A549 (cell line): ENCODE results near the gene CNTN1. TPM values are rescaled to one million over a fixed set of nuclear protein-coding genes. Genes with fewer than 3 reads are reported as not detected.

Experiments
- ATAC-seq, 2 experiments: fragments of 200-7000 bp in 1 of 2; fragments of >200 bp in 1 of 2; cut with Nextera tagmentation in 1 of 2; cut with Tn5 transposase in 1 of 2; 3 replicates each; pipeline versions ENCODE4 v1.8.0 to v1.9.1; 2018 to 2020; ENCODE audit warnings: mild to moderate bottlenecking in 1 of 2, moderate library complexity in 1 of 2
- CTCF ChIA-PET: fragments of 300-600 bp; sonication (Branson Sonifier 250); formaldehyde crosslinking; extraction: SDS; loops from one replicate; lab custom pipeline; 2021; ENCODE audit warnings: antibody characterized with exemption, inconsistent platforms; lab: Yijun Ruan, JAX
- POLR2A ChIA-PET: fragments of 350-600 bp; formaldehyde crosslinking; extraction: SDS; loops from one replicate; lab custom pipeline; 2021; ENCODE audit warnings: antibody characterized with exemption, inconsistent platforms; lab: Yijun Ruan, JAX
- DNase-seq, 2 experiments: peaks; one replicate each; pipeline versions ENCODE4 v3.0.0 to v3.0.0-alpha.2; 2011 to 2016; ENCODE audit warnings: low read depth in 1 of 2, low spot score in 1 of 2
- FAIRE-seq: peaks from 2 replicates; lab custom pipeline; 2011; peaks lifted over from hg19 to GRCh38; lab: Jason Lieb, UNC
- H3K27ac ChIP-seq, 2 experiments: fragments of >200 bp; sonication (Bioruptor Twin); formaldehyde crosslinking; 3 replicates each; pipeline ENCODE4 v1.5.1; 2016 to 2017
- H3K4me1 ChIP-seq: fragments of >200 bp; sonication (Bioruptor Twin); formaldehyde crosslinking; 3 replicates; pipeline ENCODE4 v1.6.1; 2016
- H3K4me2 ChIP-seq: fragments of >200 bp; sonication (Bioruptor Twin); formaldehyde crosslinking; 3 replicates; pipeline ENCODE4 v1.6.1; 2016
- H3K4me3 ChIP-seq: fragments of >200 bp; sonication (Bioruptor Twin); formaldehyde crosslinking; 3 replicates; pipeline ENCODE4 v1.5.1; 2016
- H3K9me3 ChIP-seq: fragments of >200 bp; sonication (Bioruptor Twin); formaldehyde crosslinking; 3 replicates; pipeline ENCODE4 v1.6.1; 2016
- ATOH8 ChIP-seq: fragments of 250-450 bp; sonication (Bioruptor Pico); IDR thresholded peaks from 2 replicates; pipeline ENCODE4 v1.5.0; 2020; ENCODE audit warnings: low read depth, mild to moderate bottlenecking, moderate library complexity
- BHLHE40 ChIP-seq: IDR thresholded peaks from 2 replicates; pipeline ENCODE4 v1.6.1; 2012; ENCODE audit warnings: low read depth, low read length, inconsistent platforms
- CBX8 ChIP-seq: fragments of 200-600 bp; sonication (generic); IDR thresholded peaks from 2 replicates; pipeline ENCODE4 v1.6.1; 2016
- CHD2 ChIP-seq: fragments of 150-350 bp; IDR thresholded peaks from 2 replicates; pipeline ENCODE4 v1.6.1; 2014; ENCODE audit warnings: low read length; ENCODE audit not compliant: partially characterized antibody
- E2F6 ChIP-seq: IDR thresholded peaks from 2 replicates; pipeline ENCODE4 v1.6.1; 2012; ENCODE audit warnings: low read depth, borderline replicate concordance
- ESRRA ChIP-seq: fragments of 150-350 bp; IDR thresholded peaks from 2 replicates; pipeline ENCODE4 v1.6.1; 2014; ENCODE audit warnings: mild to moderate bottlenecking, low read length, borderline replicate concordance
- FOSB ChIP-seq: fragments of 250-450 bp; sonication (Bioruptor Pico); IDR thresholded peaks from 2 replicates; pipeline ENCODE4 v1.5.0; 2020; ENCODE audit warnings: mild to moderate bottlenecking, moderate library complexity
- FOSL2 ChIP-seq, 2 experiments: fragments of 450-650 bp in 1 of 2; fragments of >200 bp in 1 of 2; sonication (Bioruptor Twin) in 1 of 2; formaldehyde crosslinking; IDR thresholded peaks; 2 replicates each; pipeline versions ENCODE4 v1.5.0 to v1.6.1; 2016 to 2020; ENCODE audit warnings: mild to moderate bottlenecking in 1 of 2, moderate library complexity in 1 of 2
- GATA3 ChIP-seq: IDR thresholded peaks from 2 replicates; pipeline ENCODE4 v1.6.1; 2012; ENCODE audit warnings: borderline replicate concordance
- HDAC2 ChIP-seq: fragments of 200-600 bp; sonication (generic); IDR thresholded peaks from 2 replicates; pipeline ENCODE4 v1.6.1; 2016
- HOXA7 ChIP-seq: fragments of 250-450 bp; sonication (Bioruptor Pico); IDR thresholded peaks from 2 replicates; pipeline ENCODE4 v1.5.0; 2020; ENCODE audit warnings: mild to moderate bottlenecking, moderate library complexity
- JUNB ChIP-seq: fragments of >200 bp; sonication (Bioruptor Twin); formaldehyde crosslinking; IDR thresholded peaks from 2 replicates; pipeline ENCODE4 v1.6.1; 2016
- MAFK ChIP-seq: fragments of 450-650 bp; IDR thresholded peaks from 2 replicates; pipeline ENCODE4 v1.6.1; 2014; ENCODE audit not compliant: partially characterized antibody
- MAX ChIP-seq: IDR thresholded peaks from 2 replicates; pipeline ENCODE4 v1.6.1; 2012
- MYC ChIP-seq: IDR thresholded peaks from 2 replicates; pipeline ENCODE4 v1.6.1; 2012; ENCODE audit warnings: mild to moderate bottlenecking, inconsistent platforms, low read length, improper control_type of control experiment, borderline replicate concordance
- NFE2L2 ChIP-seq: fragments of 150-350 bp; conservative IDR thresholded peaks from 2 replicates; pipeline ENCODE4 v1.6.1; 2014; ENCODE audit warnings: low read length
- NPAS2 ChIP-seq: fragments of 250-450 bp; sonication (Bioruptor Pico); IDR thresholded peaks from 2 replicates; pipeline ENCODE4 v1.8.0; 2022; ENCODE audit warnings: mild to moderate bottlenecking, moderate library complexity, borderline replicate concordance
- RFX5 ChIP-seq: fragments of 450-650 bp; IDR thresholded peaks from 2 replicates; pipeline ENCODE4 v1.7.1; 2014; ENCODE audit warnings: antibody characterized with exemption, mild to moderate bottlenecking, moderate library complexity
- RNF2 ChIP-seq: fragments of 200-600 bp; sonication (generic); IDR thresholded peaks from 2 replicates; pipeline ENCODE4 v1.6.1; 2016; ENCODE audit warnings: low read depth, mild to moderate bottlenecking, antibody characterized with exemption, moderate library complexity, borderline replicate concordance
- WGBS: methylation state at CpG from one replicate; pipeline ENCODE4 v1.1.6; 2017; ENCODE audit errors: missing lambda C conversion rate; 5-methylcytosine and 5-hydroxymethylcytosine counted together
- polyA plus RNA-seq, 4 experiments: library from polyadenylated mRNA; depleted of rRNA in 3 of 4; stranded (reverse); fragments of >200 nt; fragmentation: RNase III in 1 of 4; extraction: RNeasy Plus Mini Kit Qiagen cat#74134 plus additional on column Dnase treatment in 1 of 4; gene quantifications; 2 replicates in 3 of 4; 3 replicates in 1 of 4; pipeline ENCODE4 v1.2.3, GENCODE V29; 2011 to 2017

CNTN1 gene
- polyA plus RNA-seq, 2 of the 4 experiments (the other 2 are of a cell fraction): 69.7 to 175 TPM

DNA sequence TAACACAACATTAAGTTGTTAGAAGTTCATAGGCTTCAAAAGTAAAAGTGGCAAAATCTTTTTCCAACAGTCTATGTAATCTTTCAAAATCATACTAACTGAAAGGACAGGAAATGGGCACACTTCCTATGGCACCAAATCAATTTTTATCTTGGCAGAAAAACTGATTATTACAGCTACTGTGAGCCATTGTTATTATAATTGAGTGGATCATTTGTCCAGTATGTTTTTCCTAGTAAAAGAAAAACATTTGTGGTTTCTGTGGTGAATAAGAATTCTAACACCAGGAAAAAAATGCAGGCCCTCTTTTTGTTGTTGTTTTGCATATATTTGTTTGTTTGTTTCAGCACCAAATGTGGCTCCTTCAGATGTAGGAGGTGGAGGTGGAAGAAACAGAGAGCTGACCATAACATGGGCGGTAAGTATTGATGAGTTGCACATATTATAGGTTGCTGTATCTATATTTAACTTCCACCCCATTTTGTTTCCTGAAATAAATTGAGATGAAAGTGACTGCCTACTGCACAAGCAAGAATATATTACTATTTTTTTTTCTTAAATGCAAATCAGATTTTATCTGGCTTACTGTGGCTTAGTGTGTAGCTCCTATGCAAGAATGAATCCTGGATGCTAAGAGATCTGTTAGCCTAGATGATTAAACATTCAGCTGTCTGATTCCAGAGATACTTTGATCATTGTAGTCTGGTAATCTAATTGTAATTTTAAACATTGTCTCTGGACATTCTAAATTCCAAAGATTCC lies 321.8 kb downstream of the CNTN1 start:
- CTCF ChIA-PET: interaction anchor here (1.0 kb wide), 1 partner anchor 11 kb away, joined by 4 read pairs; no protein-coding TSS in a partner anchor
- H3K9me3 ChIP-seq: peaks cover 32% of the 10 kb centered on the region
- POLR2A ChIA-PET: no interaction called here
- TF ChIP-seq HDAC2: no peak
- no peak for TF ChIP-seq E2F6
- no peak for TF ChIP-seq FOSL2 (IDR thresholded peaks at IDR 0.05)
- no peak for TF ChIP-seq FOSL2 (CRISPR knock-in tag; IDR thresholded peaks at IDR 0.05)
- TF ChIP-seq, all 56 proteins: peak for 0
- ATAC-seq (peak in 1 of 2 experiments; percentile 53; a peak in 2 of 6 replicates), DNase-seq (no peak), FAIRE-seq (no peak)
- no peak overlapping the region for H3K4me3 ChIP-seq
- H3K27ac ChIP-seq: peak overlapping the region in 1 of 2 experiments; percentile 14; a peak in 1 of 6 replicates
- H3K4me2 ChIP-seq: 0 out of 3 replicates have a peak overlapping the region, but pooled peaks have one; percentile 0
- peaks cover 15% of the 10 kb centered on the region; the same call in 1 of the 3 replicates for H3K4me1 ChIP-seq
- 80% methylated on average over 1 of the region's 1 CpG for WGBS

GRCh38 chr12:41014643-41015020 lies 322.4 kb downstream of the CNTN1 start:
- peak; percentile 3 to 52 for DNase-seq
- 30% methylated on average over 1 of the region's 1 CpG for WGBS

DNA sequence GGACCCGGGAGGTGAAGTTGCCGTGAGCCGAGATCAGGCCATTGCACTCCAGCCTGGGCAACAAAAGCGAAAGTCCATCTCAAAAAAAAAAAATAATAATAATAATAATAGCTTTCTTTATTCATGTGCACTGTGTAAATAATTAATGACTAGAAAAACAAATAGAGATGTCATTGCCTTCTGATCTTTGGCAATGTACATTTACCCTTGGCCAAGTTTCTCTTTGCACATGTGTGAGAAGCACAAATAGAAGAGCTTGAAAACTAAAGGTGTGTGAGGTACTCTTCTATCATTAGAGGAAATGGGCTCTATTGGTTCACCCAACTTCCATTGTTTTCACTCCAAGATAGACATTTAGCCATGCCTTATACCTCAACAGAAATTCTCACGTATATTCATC lies 325.8 kb downstream of the CNTN1 start:
- Histone ChIP-seq H3K27ac (no peak overlapping the region), H3K9me3 (no peaks in the 10 kb centered on the region), H3K4me1 (peaks cover 15% of the 10 kb centered on the region; the same call in 1 of the 3 replicates), H3K4me2 (no peak overlapping the region), H3K4me3 (no peak overlapping the region)
- no peak for TF ChIP-seq RNF2
- no peak for TF ChIP-seq MAFK
- no peak for TF ChIP-seq NPAS2
- TF ChIP-seq RFX5: no peak
- no peak for TF ChIP-seq MYC
- no peak for TF ChIP-seq CBX8
- TF ChIP-seq FOSB (CRISPR knock-in tag): no peak
- no peak for TF ChIP-seq ESRRA
- no peak for TF ChIP-seq NFE2L2
- no peak for TF ChIP-seq HOXA7 (CRISPR knock-in tag)
- no peak for TF ChIP-seq FOSL2 (IDR thresholded peaks at IDR 0.05)
- no peak for TF ChIP-seq FOSL2 (CRISPR knock-in tag; IDR thresholded peaks at IDR 0.05)
- no peak for TF ChIP-seq ATOH8 (CRISPR knock-in tag)
- TF ChIP-seq CHD2: no peak
- ATAC-seq (no peak), DNase-seq (no peak), FAIRE-seq (no peak)
- POLR2A ChIA-PET: no interaction called here
- 72% methylated on average over 5 of the region's 5 CpGs for WGBS
- CTCF ChIA-PET: no interaction called here

More at GRCh38 chr12:41014643-41015020, 322.4 kb downstream of the CNTN1 start:
- H3K4me3 ChIP-seq: no peak overlapping the region
- H3K27ac ChIP-seq: no peak overlapping the region
- TF ChIP-seq MAX (no peak), FOSL2 (IDR thresholded peaks at IDR 0.05) (no peak), FOSL2 (CRISPR knock-in tag; IDR thresholded peaks at IDR 0.05) (peak; percentile 13; the same call in 1 of the 2 replicates), ESRRA (no peak), JUNB (peak; percentile 25; the same call in 1 of the 2 replicates), RFX5 (no peak), CHD2 (no peak), BHLHE40 (no peak), GATA3 (peak; percentile 49; the same call in 1 of the 2 replicates)
- POLR2A ChIA-PET: no interaction called here
- H3K4me2 ChIP-seq: no peak overlapping the region
- peaks cover 26% of the 10 kb centered on the region for H3K9me3 ChIP-seq
- peaks cover 15% of the 10 kb centered on the region; the same call in 1 of the 3 replicates for H3K4me1 ChIP-seq
- CTCF ChIA-PET: interaction anchor here (1.0 kb wide), 1 partner anchor 12 kb away, joined by 4 read pairs; no protein-coding TSS in a partner anchor
- FAIRE-seq (no peak), ATAC-seq (peak; percentile 70 to 80; a peak in 5 of 6 replicates)
